Smooth muscle cell (in vitro differentiated cells): ENCODE measurements around the gene AFF3. TPM values are rescaled to one million over a fixed set of nuclear protein-coding genes. Genes with fewer than 3 reads are reported as not detected.

Experiments
- DNase-seq: peaks from one replicate; lab custom pipeline; 2025; ENCODE audit not compliant: unreplicated experiment; lab: John Stamatoyannopoulos, UW
- H2AFZ ChIP-seq: fragments of 200-600 bp; sonication (generic); 2 replicates; pipeline ENCODE4 v1.6.0; 2016; ENCODE audit warnings: antibody characterized with exemption, low read depth, mild to moderate bottlenecking
- H3F3A ChIP-seq: fragments of 200-600 bp; sonication (generic); 2 replicates; pipeline ENCODE4 v1.6.0; 2017; ENCODE audit warnings: antibody characterized with exemption, low read depth
- H3K27ac ChIP-seq: fragments of 200-600 bp; sonication (generic); 2 replicates; pipeline ENCODE4 v1.5.1; 2016; ENCODE audit warnings: low read depth, mild to moderate bottlenecking
- H3K27me3 ChIP-seq: fragments of 200-600 bp; sonication (generic); 2 replicates; pipeline ENCODE4 v1.6.1; 2016; ENCODE audit warnings: low read depth, mild to moderate bottlenecking
- H3K36me3 ChIP-seq: fragments of 200-600 bp; sonication (generic); 2 replicates; pipeline ENCODE4 v1.5.1; 2016; ENCODE audit warnings: low read depth
- H3K4me1 ChIP-seq: fragments of 200-600 bp; sonication (generic); 2 replicates; pipeline ENCODE4 v1.5.1; 2016; ENCODE audit warnings: low read depth
- H3K4me2 ChIP-seq: fragments of 200-600 bp; sonication (generic); 2 replicates; pipeline ENCODE4 v1.6.0; 2016; ENCODE audit warnings: mild to moderate bottlenecking
- H3K4me3 ChIP-seq: fragments of 200-600 bp; sonication (generic); 2 replicates; pipeline ENCODE4 v1.5.1; 2016; ENCODE audit warnings: mild to moderate bottlenecking
- H3K79me2 ChIP-seq: fragments of 200-600 bp; sonication (generic); 2 replicates; pipeline ENCODE4 v1.6.0; 2016; ENCODE audit warnings: low read depth, mild to moderate bottlenecking
- H3K9ac ChIP-seq: fragments of 200-600 bp; sonication (generic); 2 replicates; pipeline ENCODE4 v1.6.0; 2016; ENCODE audit warnings: low read depth
- H3K9me3 ChIP-seq: fragments of 200-600 bp; sonication (generic); replicated peaks from 2 replicates; pipeline ENCODE4 v1.5.1; 2016; ENCODE audit warnings: low read depth
- H4K20me1 ChIP-seq: fragments of 200-600 bp; sonication (generic); 2 replicates; pipeline ENCODE4 v1.6.0; 2016; ENCODE audit warnings: low read depth
- WGBS: methylation state at CpG from one replicate; pipeline ENCODE4 v1.1.7; 2016; ENCODE audit warnings: low lambda C conversion rate; 5-methylcytosine and 5-hydroxymethylcytosine counted together
- polyA plus RNA-seq: library from polyadenylated mRNA; unstranded; fragments of >200 nt; fragmentation: Nextera tagmentation; extraction: Ambion mirVana; gene quantifications from 2 replicates; pipeline ENCODE4 v1.2.1, GENCODE V29; 2016
- total RNA-seq: library from RNA; depleted of rRNA; stranded (reverse); fragments of >200 nt; gene quantifications from 2 replicates; pipeline ENCODE4 v1.2.3, GENCODE V29; 2014
- TF ChIP-seq, protein P1 (sequence below): fragments of 200-600 bp; sonication (generic); IDR thresholded peaks from 2 replicates; pipeline ENCODE4 v1.5.1; 2017; ENCODE audit warnings: borderline replicate concordance, mild to moderate bottlenecking, antibody characterized with exemption; ENCODE audit not compliant: insufficient read depth, poor library complexity, severe bottlenecking

The AFF3 gene
- total and polyA plus RNA-seq, 2 experiments from 2014 or later, result 0.27 to 0.39 TPM

DNA sequence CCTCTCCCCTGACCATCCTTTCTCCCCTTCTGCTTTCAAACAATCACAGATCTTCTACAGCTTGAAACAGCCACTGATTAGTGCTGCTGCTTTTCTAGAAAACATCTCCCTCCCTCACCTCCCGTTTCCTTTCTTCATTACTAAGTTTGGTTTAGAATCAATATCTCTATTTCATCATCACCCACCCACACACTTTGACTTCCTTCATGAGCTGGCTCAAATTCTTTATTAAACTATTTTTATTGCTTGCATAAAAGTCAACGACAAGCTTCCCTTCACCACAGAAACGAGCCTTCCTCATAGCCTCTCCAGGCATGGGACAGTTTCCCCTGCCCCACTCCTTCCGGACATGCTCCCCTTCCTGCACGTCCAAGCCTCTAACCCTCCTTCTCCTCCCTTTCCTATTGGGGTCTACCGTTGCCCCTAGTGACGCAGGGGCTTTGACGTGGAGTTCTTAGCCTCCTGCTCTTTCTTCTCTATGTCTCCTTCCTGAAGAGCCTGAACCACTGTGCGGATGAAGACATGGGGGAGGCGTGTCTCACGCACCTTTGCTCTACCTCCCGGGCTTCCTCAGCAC, 172.0 kb downstream of the AFF3 start:
- Histone ChIP-seq H3K4me3 (no peak overlapping the region), H3K27ac (no peak overlapping the region), H3K27me3 (peaks cover 66% of the 10 kb centered on the region), H3K36me3 (no peaks in the 10 kb centered on the region), H3K79me2 (no peaks in the 10 kb centered on the region), H4K20me1 (no peaks in the 10 kb centered on the region), H3K4me2 (no peak overlapping the region), H3K4me1 (peaks cover 16% of the 10 kb centered on the region), H3K9me3 (no peaks in the 10 kb centered on the region), H2AFZ (no peak overlapping the region), H3K9ac (no peak overlapping the region), H3F3A (no peaks in the 10 kb centered on the region)
- TF ChIP-seq, protein P1, sequence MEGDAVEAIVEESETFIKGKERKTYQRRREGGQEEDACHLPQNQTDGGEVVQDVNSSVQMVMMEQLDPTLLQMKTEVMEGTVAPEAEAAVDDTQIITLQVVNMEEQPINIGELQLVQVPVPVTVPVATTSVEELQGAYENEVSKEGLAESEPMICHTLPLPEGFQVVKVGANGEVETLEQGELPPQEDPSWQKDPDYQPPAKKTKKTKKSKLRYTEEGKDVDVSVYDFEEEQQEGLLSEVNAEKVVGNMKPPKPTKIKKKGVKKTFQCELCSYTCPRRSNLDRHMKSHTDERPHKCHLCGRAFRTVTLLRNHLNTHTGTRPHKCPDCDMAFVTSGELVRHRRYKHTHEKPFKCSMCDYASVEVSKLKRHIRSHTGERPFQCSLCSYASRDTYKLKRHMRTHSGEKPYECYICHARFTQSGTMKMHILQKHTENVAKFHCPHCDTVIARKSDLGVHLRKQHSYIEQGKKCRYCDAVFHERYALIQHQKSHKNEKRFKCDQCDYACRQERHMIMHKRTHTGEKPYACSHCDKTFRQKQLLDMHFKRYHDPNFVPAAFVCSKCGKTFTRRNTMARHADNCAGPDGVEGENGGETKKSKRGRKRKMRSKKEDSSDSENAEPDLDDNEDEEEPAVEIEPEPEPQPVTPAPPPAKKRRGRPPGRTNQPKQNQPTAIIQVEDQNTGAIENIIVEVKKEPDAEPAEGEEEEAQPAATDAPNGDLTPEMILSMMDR, result no peak
- 88% methylated on average over 12 of the region's 12 CpGs for WGBS
- no peak for DNase-seq

DNA sequence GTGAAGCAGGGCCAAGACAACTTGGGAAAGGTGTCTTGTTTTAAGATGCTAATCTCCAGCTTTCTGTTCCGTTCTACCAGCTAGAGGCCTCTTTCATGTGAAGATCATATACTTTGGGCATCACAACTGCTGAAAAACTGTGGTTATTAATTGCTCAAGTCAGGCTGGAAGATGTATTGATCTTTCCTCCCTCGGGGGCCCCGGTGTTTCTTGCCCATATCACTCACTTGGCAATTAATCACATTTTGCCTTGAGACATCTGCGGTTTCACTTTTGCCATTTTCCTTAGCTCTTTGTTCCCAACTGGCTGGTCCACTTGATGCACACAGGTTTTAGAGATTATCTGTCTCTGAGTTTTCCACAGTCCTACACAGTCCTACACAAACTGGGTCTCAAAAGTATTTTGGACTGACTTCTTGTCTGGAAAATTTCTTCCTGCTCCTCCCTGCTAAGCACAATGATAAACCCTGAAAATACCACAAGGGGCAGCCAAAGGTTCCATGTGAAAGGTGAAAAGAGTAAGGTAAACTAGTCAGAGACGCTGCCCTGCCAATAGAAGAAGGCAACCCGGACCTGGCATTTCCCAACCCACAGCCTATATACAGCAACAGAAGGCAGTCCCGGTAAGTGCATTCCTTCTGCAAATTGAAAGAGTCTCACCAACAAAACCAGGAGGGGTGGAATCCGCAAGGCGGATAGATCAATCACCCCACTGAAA, 181.0 kb downstream of the AFF3 start:
- no peak overlapping the region for H3K4me3 ChIP-seq
- no peak overlapping the region for H3K27ac ChIP-seq
- no peaks in the 10 kb centered on the region for H3K9me3 ChIP-seq
- no peaks in the 10 kb centered on the region for H3F3A ChIP-seq
- WGBS, result 94% methylated on average over 9 of the region's 9 CpGs
- H3K4me1 ChIP-seq, result no peaks in the 10 kb centered on the region
- peaks cover 23% of the 10 kb centered on the region for H3K27me3 ChIP-seq
- DNase-seq, result no peak
- no peak overlapping the region for H2AFZ ChIP-seq
- TF ChIP-seq, protein P1, result no peak
- no peaks in the 10 kb centered on the region for H4K20me1 ChIP-seq
- H3K79me2 ChIP-seq, result no peaks in the 10 kb centered on the region
- H3K4me2 ChIP-seq, result no peak overlapping the region
- H3K9ac ChIP-seq, result no peak overlapping the region
- no peaks in the 10 kb centered on the region for H3K36me3 ChIP-seq

DNA sequence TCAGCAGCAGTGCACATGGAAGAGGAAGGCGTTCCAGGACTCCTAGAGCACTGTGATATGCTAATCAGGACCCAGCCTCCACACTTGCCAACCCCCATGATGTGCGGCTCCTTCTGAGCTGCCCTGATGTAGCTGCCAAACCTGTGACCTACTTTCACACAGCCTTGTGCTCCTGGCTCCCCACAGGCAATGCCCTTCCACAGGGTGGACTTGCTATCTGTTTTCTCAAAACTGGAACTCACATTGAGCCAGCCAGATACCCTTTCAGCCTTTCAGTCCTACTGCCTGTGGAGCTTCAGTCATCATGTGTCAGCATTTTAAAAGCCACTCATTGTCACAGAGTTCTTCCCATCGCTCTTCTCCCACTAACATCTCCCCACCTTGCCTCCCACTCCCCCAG, 181.6 kb downstream of the AFF3 start:
- Histone ChIP-seq H2AFZ (no peak overlapping the region), H3K27me3 (peaks cover 23% of the 10 kb centered on the region), H4K20me1 (no peaks in the 10 kb centered on the region), H3K9ac (no peak overlapping the region), H3K36me3 (no peaks in the 10 kb centered on the region), H3K9me3 (no peaks in the 10 kb centered on the region), H3K4me3 (no peak overlapping the region), H3K4me2 (no peak overlapping the region), H3K79me2 (no peaks in the 10 kb centered on the region), H3F3A (no peaks in the 10 kb centered on the region), H3K4me1 (no peaks in the 10 kb centered on the region), H3K27ac (no peak overlapping the region)
- 88% methylated on average over 3 of the region's 3 CpGs for WGBS
- DNase-seq, result no peak
- TF ChIP-seq, protein P1, result no peak

DNA sequence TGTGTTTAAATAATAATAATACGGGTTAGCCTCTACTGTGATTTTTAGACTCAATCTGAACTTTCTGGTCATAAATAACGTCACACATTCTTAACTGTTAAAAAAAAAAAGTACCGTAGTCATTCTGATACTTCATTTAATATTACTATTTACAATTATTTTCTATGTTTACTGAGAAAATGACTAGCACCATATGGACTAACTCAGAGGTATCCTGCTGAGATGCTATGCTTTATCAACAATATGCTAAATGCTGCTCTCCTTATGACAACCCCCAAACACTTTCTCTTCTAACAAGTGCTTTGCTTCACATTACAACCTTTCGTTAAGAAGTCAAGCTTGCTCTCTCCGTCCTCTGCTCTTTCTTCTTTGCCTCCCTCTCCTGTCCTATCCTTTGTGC, 182.1 kb downstream of the AFF3 start:
- Histone ChIP-seq H3K9ac (no peak overlapping the region), H3F3A (no peaks in the 10 kb centered on the region), H3K79me2 (no peaks in the 10 kb centered on the region), H3K9me3 (no peaks in the 10 kb centered on the region), H2AFZ (no peak overlapping the region), H4K20me1 (no peaks in the 10 kb centered on the region), H3K27me3 (peaks cover 23% of the 10 kb centered on the region), H3K4me1 (no peaks in the 10 kb centered on the region), H3K36me3 (no peaks in the 10 kb centered on the region), H3K4me2 (no peak overlapping the region), H3K4me3 (no peak overlapping the region), H3K27ac (no peak overlapping the region)
- TF ChIP-seq, protein P1, result no peak
- no peak for DNase-seq
- 87% methylated on average over 5 of the region's 5 CpGs for WGBS
